ENCODE results near the gene PDK2.

PDK2 gene

GRCh38 chr17:50096092-50096491, 941 bp downstream of the PDK2 start:
- Histone ChIP-seq H3K9me3 (ENCODE audit: control insufficient read depth, low read depth, low read length) (no peaks in the 10 kb centered on the region), H3K27me3 (ENCODE audit: control insufficient read depth, insufficient read depth, low read length) (peaks cover 4% of the 10 kb centered on the region), H3K27ac (ENCODE audit: low read length) (no peak overlapping the region), H3K9ac (ENCODE audit: low read length) (peak overlapping the region; percentile 59), H3K36me3 (ENCODE audit: control insufficient read depth, low read depth, low read length) (no peaks in the 10 kb centered on the region), H3K4me3 (ENCODE audit: low read length) (peak overlapping the region; percentile 88), H3K4me1 (ENCODE audit: control insufficient read depth, low read depth, low read length) (peaks cover 17% of the 10 kb centered on the region)

- Histone ChIP-seq H3K36me3 (ENCODE audit: control insufficient read depth, low read depth, low read length) (no peaks in the 10 kb centered on the region), H3K4me3 (ENCODE audit: low read length) (no peak overlapping the region), H3K9me3 (ENCODE audit: control insufficient read depth, low read depth, low read length) (no peaks in the 10 kb centered on the region), H3K9ac (ENCODE audit: low read length) (no peak overlapping the region), H3K27me3 (ENCODE audit: control insufficient read depth, insufficient read depth, low read length) (peaks cover 4% of the 10 kb centered on the region), H3K27ac (ENCODE audit: low read length) (no peak overlapping the region), H3K4me1 (ENCODE audit: control insufficient read depth, low read depth, low read length) (peaks cover 24% of the 10 kb centered on the region)
Observed at GRCh38 chr17:50096758-50097157, 1.6 kb downstream of the PDK2 start.

- no peaks in the 10 kb centered on the region for H3K36me3 ChIP-seq (ENCODE audit: control insufficient read depth, low read depth, low read length)
- H3K9ac ChIP-seq (ENCODE audit: low read length) = no peak overlapping the region
- H3K4me3 ChIP-seq (ENCODE audit: low read length) = no peak overlapping the region
- H3K4me1 ChIP-seq (ENCODE audit: control insufficient read depth, low read depth, low read length) = peaks cover 24% of the 10 kb centered on the region
- no peak overlapping the region for H3K27ac ChIP-seq (ENCODE audit: low read length)
- peaks cover 4% of the 10 kb centered on the region for H3K27me3 ChIP-seq (ENCODE audit: control insufficient read depth, insufficient read depth, low read length)
- H3K9me3 ChIP-seq (ENCODE audit: control insufficient read depth, low read depth, low read length) = no peaks in the 10 kb centered on the region
Observed at GRCh38 chr17:50097455-50097854, 2.3 kb downstream of the PDK2 start.

GRCh38 chr17:50097926-50098325, 2.8 kb downstream of the PDK2 start:
- H3K27ac ChIP-seq (ENCODE audit: low read length) = no peak overlapping the region
- no peak overlapping the region for H3K9ac ChIP-seq (ENCODE audit: low read length)
- H3K4me3 ChIP-seq (ENCODE audit: low read length) = no peak overlapping the region
- peaks cover 24% of the 10 kb centered on the region for H3K4me1 ChIP-seq (ENCODE audit: control insufficient read depth, low read depth, low read length)
- no peaks in the 10 kb centered on the region for H3K9me3 ChIP-seq (ENCODE audit: control insufficient read depth, low read depth, low read length)
- peaks cover 4% of the 10 kb centered on the region for H3K27me3 ChIP-seq (ENCODE audit: control insufficient read depth, insufficient read depth, low read length)
- H3K36me3 ChIP-seq (ENCODE audit: control insufficient read depth, low read depth, low read length) = no peaks in the 10 kb centered on the region

GRCh38 chr17:50098583-50098982, 3.4 kb downstream of the PDK2 start:
- Histone ChIP-seq H3K4me3 (ENCODE audit: low read length) (no peak overlapping the region), H3K9ac (ENCODE audit: low read length) (no peak overlapping the region), H3K36me3 (ENCODE audit: control insufficient read depth, low read depth, low read length) (no peaks in the 10 kb centered on the region), H3K9me3 (ENCODE audit: control insufficient read depth, low read depth, low read length) (no peaks in the 10 kb centered on the region), H3K4me1 (ENCODE audit: control insufficient read depth, low read depth, low read length) (peaks cover 24% of the 10 kb centered on the region), H3K27me3 (ENCODE audit: control insufficient read depth, insufficient read depth, low read length) (peaks cover 4% of the 10 kb centered on the region), H3K27ac (ENCODE audit: low read length) (no peak overlapping the region)

GRCh38 chr17:50099003-50099402, 3.9 kb downstream of the PDK2 start:
- Histone ChIP-seq H3K9me3 (ENCODE audit: control insufficient read depth, low read depth, low read length) (no peaks in the 10 kb centered on the region), H3K9ac (ENCODE audit: low read length) (no peak overlapping the region), H3K4me3 (ENCODE audit: low read length) (no peak overlapping the region), H3K27ac (ENCODE audit: low read length) (no peak overlapping the region), H3K27me3 (ENCODE audit: control insufficient read depth, insufficient read depth, low read length) (peaks cover 4% of the 10 kb centered on the region), H3K36me3 (ENCODE audit: control insufficient read depth, low read depth, low read length) (no peaks in the 10 kb centered on the region), H3K4me1 (ENCODE audit: control insufficient read depth, low read depth, low read length) (peaks cover 24% of the 10 kb centered on the region)

GRCh38 chr17:50100480-50100883, 5.3 kb downstream of the PDK2 start:
- Histone ChIP-seq H3K9ac (ENCODE audit: low read length) (no peak overlapping the region), H3K4me3 (ENCODE audit: low read length) (no peak overlapping the region), H3K4me1 (ENCODE audit: control insufficient read depth, low read depth, low read length) (peaks cover 20% of the 10 kb centered on the region), H3K27ac (ENCODE audit: low read length) (no peak overlapping the region), H3K36me3 (ENCODE audit: control insufficient read depth, low read depth, low read length) (no peaks in the 10 kb centered on the region), H3K27me3 (ENCODE audit: control insufficient read depth, insufficient read depth, low read length) (no peaks in the 10 kb centered on the region), H3K9me3 (ENCODE audit: control insufficient read depth, low read depth, low read length) (no peaks in the 10 kb centered on the region)

GRCh38 chr17:50100921-50101345, 5.8 kb downstream of the PDK2 start:
- no peak overlapping the region for H3K27ac ChIP-seq (ENCODE audit: low read length)
- peaks cover 16% of the 10 kb centered on the region for H3K4me1 ChIP-seq (ENCODE audit: control insufficient read depth, low read depth, low read length)
- no peaks in the 10 kb centered on the region for H3K27me3 ChIP-seq (ENCODE audit: control insufficient read depth, insufficient read depth, low read length)
- peak overlapping the region; percentile 11 for H3K4me3 ChIP-seq (ENCODE audit: low read length)
- H3K9ac ChIP-seq (ENCODE audit: low read length) = no peak overlapping the region
- H3K36me3 ChIP-seq (ENCODE audit: control insufficient read depth, low read depth, low read length) = no peaks in the 10 kb centered on the region
- H3K9me3 ChIP-seq (ENCODE audit: control insufficient read depth, low read depth, low read length) = no peaks in the 10 kb centered on the region

GRCh38 chr17:50101346-50102163, 6.4 kb downstream of the PDK2 start:
- no peaks in the 10 kb centered on the region for H3K9me3 ChIP-seq (ENCODE audit: control insufficient read depth, low read depth, low read length)
- H3K4me3 ChIP-seq (ENCODE audit: low read length) = peak overlapping the region; percentile 11
- peaks cover 14% of the 10 kb centered on the region for H3K4me1 ChIP-seq (ENCODE audit: control insufficient read depth, low read depth, low read length)
- no peak overlapping the region for H3K27ac ChIP-seq (ENCODE audit: low read length)
- no peak overlapping the region for H3K9ac ChIP-seq (ENCODE audit: low read length)
- no peaks in the 10 kb centered on the region for H3K27me3 ChIP-seq (ENCODE audit: control insufficient read depth, insufficient read depth, low read length)
- no peaks in the 10 kb centered on the region for H3K36me3 ChIP-seq (ENCODE audit: control insufficient read depth, low read depth, low read length)

- Histone ChIP-seq H3K9ac (ENCODE audit: low read length) (no peak overlapping the region), H3K9me3 (ENCODE audit: control insufficient read depth, low read depth, low read length) (no peaks in the 10 kb centered on the region), H3K36me3 (ENCODE audit: control insufficient read depth, low read depth, low read length) (no peaks in the 10 kb centered on the region), H3K4me3 (ENCODE audit: low read length) (no peak overlapping the region), H3K27me3 (ENCODE audit: control insufficient read depth, insufficient read depth, low read length) (no peaks in the 10 kb centered on the region), H3K4me1 (ENCODE audit: control insufficient read depth, low read depth, low read length) (peaks cover 14% of the 10 kb centered on the region), H3K27ac (ENCODE audit: low read length) (no peak overlapping the region)
Observed at GRCh38 chr17:50102164-50102991, 7.2 kb downstream of the PDK2 start.

GRCh38 chr17:50103252-50103651, 8.1 kb downstream of the PDK2 start:
- Histone ChIP-seq H3K9ac (ENCODE audit: low read length) (no peak overlapping the region), H3K27ac (ENCODE audit: low read length) (no peak overlapping the region), H3K4me1 (ENCODE audit: control insufficient read depth, low read depth, low read length) (peaks cover 14% of the 10 kb centered on the region), H3K27me3 (ENCODE audit: control insufficient read depth, insufficient read depth, low read length) (no peaks in the 10 kb centered on the region), H3K9me3 (ENCODE audit: control insufficient read depth, low read depth, low read length) (no peaks in the 10 kb centered on the region), H3K4me3 (ENCODE audit: low read length) (no peak overlapping the region), H3K36me3 (ENCODE audit: control insufficient read depth, low read depth, low read length) (no peaks in the 10 kb centered on the region)
